GM12878 (cell line): ENCODE data around the gene DNAJC6. TPM values are rescaled to one million over a fixed set of nuclear protein-coding genes. Genes with fewer than 3 reads are reported as not detected.

ENCODE experiments used
- ATAC-seq: fragments of 200-7000 bp; cut with Tn5 transposase; 3 replicates; pipeline ENCODE4 v1.9.1; 2020; ENCODE audit warnings: mild to moderate bottlenecking, moderate library complexity
- BruUV-seq: library from RNA; stranded (reverse); fragments of 400-500 nt; replicated peaks from 2 replicates; lab custom pipeline; 2021; lab: Mats Ljungman, UMichigan
- CTCF ChIA-PET: fragments of 300-600 bp; sonication (Branson Sonifier 250); formaldehyde crosslinking; extraction: SDS; loops from one replicate; lab custom pipeline; 2021; ENCODE audit warnings: inconsistent platforms; lab: Yijun Ruan, JAX
- POLR2A ChIA-PET: fragments of 350-600 bp; formaldehyde crosslinking; extraction: SDS; loops from one replicate; lab custom pipeline; 2021; ENCODE audit warnings: inconsistent platforms; lab: Charles Lee
- RAD21 ChIA-PET: fragments of 300-600 bp; sonication (Branson Sonifier 250); formaldehyde crosslinking; loops from one replicate; lab custom pipeline; 2023; ENCODE audit warnings: antibody characterized with exemption; ENCODE audit not compliant: unreplicated experiment; lab: Charles Lee
- SMC1A ChIA-PET: fragments of 300-600 bp; sonication (Branson Sonifier 250); formaldehyde crosslinking; loops from one replicate; lab custom pipeline; 2023; ENCODE audit not compliant: unreplicated experiment, uncharacterized antibody; lab: Charles Lee
- DNase-seq: peaks from one replicate; pipeline ENCODE4 v3.0.0-alpha.2; 2011; ENCODE audit warnings: low read depth, low spot score
- FAIRE-seq: peaks from 3 replicates; lab custom pipeline; 2011; peaks lifted over from hg19 to GRCh38; lab: Jason Lieb, UNC
- H2AFZ ChIP-seq: 2 replicates; pipeline ENCODE4 v1.6.0; 2011; ENCODE audit warnings: low read depth, low read length, control low read depth; ENCODE audit not compliant: control insufficient read depth
- H3K27ac ChIP-seq: 2 replicates; pipeline ENCODE4 v1.5.1; 2011; ENCODE audit warnings: control low read depth; ENCODE audit not compliant: control insufficient read depth, insufficient read depth
- H3K27me3 ChIP-seq, 2 experiments: replicated peaks in 1 of 2; 2 replicates each; pipeline versions ENCODE4 v1.6.0 to v1.6.1; 2011; ENCODE audit warnings: low read length in 1 of 2; ENCODE audit not compliant: control insufficient read depth in 2 of 2, insufficient read depth in 2 of 2
- H3K36me3 ChIP-seq, 2 experiments: 2 replicates each; pipeline ENCODE4 v1.5.1; 2011; ENCODE audit warnings: low read length in 1 of 2; ENCODE audit not compliant: control insufficient read depth in 2 of 2, insufficient read depth in 2 of 2
- H3K4me1 ChIP-seq: 2 replicates; pipeline ENCODE4 v1.6.1; 2011; ENCODE audit warnings: mild to moderate bottlenecking, low read length, moderate library complexity, mixed read lengths; ENCODE audit not compliant: control insufficient read depth, insufficient read depth
- H3K4me2 ChIP-seq: 2 replicates; pipeline ENCODE4 v1.6.0; 2011; ENCODE audit warnings: control low read depth; ENCODE audit not compliant: control insufficient read depth, insufficient read depth
- H3K4me3 ChIP-seq: fragments of 200-600 bp; sonication (generic); 2 replicates; pipeline ENCODE4 v1.5.1; 2016
- H3K79me2 ChIP-seq: 2 replicates; pipeline ENCODE4 v1.6.0; 2011; ENCODE audit warnings: low read length; ENCODE audit not compliant: control insufficient read depth, insufficient read depth
- H3K9ac ChIP-seq: 2 replicates; pipeline ENCODE4 v1.8.0; 2011; ENCODE audit warnings: low read length, control low read depth, mixed read lengths; ENCODE audit not compliant: control insufficient read depth, insufficient read depth
- H3K9me3 ChIP-seq: replicated peaks from 3 replicates; pipeline ENCODE4 v1.5.1; 2011; ENCODE audit warnings: mild to moderate bottlenecking, low read length; ENCODE audit not compliant: control insufficient read depth, insufficient read depth
- H4K20me1 ChIP-seq: 2 replicates; pipeline ENCODE4 v1.6.0; 2011; ENCODE audit not compliant: control insufficient read depth, insufficient read depth
- ATF3 ChIP-seq: IDR thresholded peaks from 2 replicates; pipeline ENCODE4 v1.6.1; 2011; ENCODE audit warnings: low read depth, mild to moderate bottlenecking, low read length, moderate library complexity, borderline replicate concordance; ENCODE audit errors: extremely low read depth
- CHD4 ChIP-seq: fragments of 200-600 bp; sonication (generic); IDR thresholded peaks from 2 replicates; pipeline ENCODE4 v1.6.1; 2016; ENCODE audit warnings: mild to moderate bottlenecking
- ESRRA ChIP-seq: IDR thresholded peaks from 2 replicates; pipeline ENCODE4 v1.6.1; 2012; ENCODE audit warnings: mild to moderate bottlenecking, low read length, improper control_type of control experiment
- FOS ChIP-seq: IDR thresholded peaks from 3 replicates; pipeline ENCODE4 v1.6.1; 2011; ENCODE audit warnings: borderline replicate concordance; ENCODE audit not compliant: insufficient read length; ENCODE audit errors: extremely low read depth
- HDAC2 ChIP-seq: fragments of 200-600 bp; sonication (generic); IDR thresholded peaks from 2 replicates; pipeline ENCODE4 v1.6.1; 2017
- JUNB ChIP-seq: IDR thresholded peaks from 2 replicates; pipeline ENCODE4 v1.6.1; 2016; ENCODE audit warnings: antibody characterized with exemption, mild to moderate bottlenecking
- POLR2AphosphoS2 ChIP-seq: IDR thresholded peaks from 2 replicates; pipeline ENCODE4 v1.6.1; 2011; ENCODE audit warnings: low read depth, mild to moderate bottlenecking, low read length, improper control_type of control experiment, moderate library complexity
- RELB ChIP-seq: fragments of 450-650 bp; IDR thresholded peaks from 2 replicates; pipeline ENCODE4 v1.6.1; 2017; ENCODE audit warnings: low read depth, mild to moderate bottlenecking, moderate library complexity
- SMAD5 ChIP-seq: IDR thresholded peaks from 2 replicates; pipeline ENCODE4 v1.6.1; 2016; ENCODE audit warnings: antibody characterized with exemption, low read depth
- TARDBP ChIP-seq: IDR thresholded peaks from 2 replicates; pipeline ENCODE4 v1.6.1; 2016; ENCODE audit warnings: borderline replicate concordance
- YY1 ChIP-seq: IDR thresholded peaks from 2 replicates; pipeline ENCODE4 v1.6.1; 2011; ENCODE audit warnings: low read depth, mild to moderate bottlenecking, low read length
- WGBS: methylation state at CpG from one replicate; pipeline ENCODE4 v1.1.6; 2016; ENCODE audit warnings: low lambda C conversion rate; ENCODE audit not compliant: insufficient replicate concordance, insufficient coverage; ENCODE audit errors: missing lambda C conversion rate; 5-methylcytosine and 5-hydroxymethylcytosine counted together
- in situ Hi-C: fragments of 300-500 bp; cut with MboI; formaldehyde crosslinking; loops from 9 replicates; pipeline ENCODE4 v1.14.3; 2018; ENCODE audit warnings: mixed read lengths
- intact Hi-C: fragments of 100-400 bp; cut with micrococcal nuclease; formaldehyde crosslinking; loops from one replicate; pipeline ENCODE4 v1.14.2; 2022; ENCODE audit not compliant: unreplicated experiment
- polyA plus RNA-seq, 11 experiments: library from polyadenylated mRNA; depleted of rRNA in 4 of 11; unstranded in 6 of 11; stranded (reverse) in 5 of 11; fragments of >200 nt; fragmentation: Nextera tagmentation in 4 of 11; fragmentation: Illumina TruSeq in 1 of 11; extraction: Ambion mirVana in 4 of 11; extraction: Trizol in 1 of 11; gene quantifications; 1 replicate in 1 of 11; 2 replicates in 10 of 11; pipeline versions ENCODE4 v1.2.1 to v1.2.3, GENCODE V29; 2011 to 2016; ENCODE audit warnings: inconsistent platforms in 2 of 11, missing spikeins in 2 of 11, low read depth in 1 of 11
- total RNA-seq, 4 experiments: library from RNA; depleted of rRNA in 3 of 4; stranded (reverse); fragments of >200 nt in 3 of 4; fragmentation: Illumina TruSeq in 1 of 4; extraction: Trizol in 1 of 4; gene quantifications; 2 replicates each; pipeline versions ENCODE4 v1.2.1 to v1.2.3, GENCODE V29; 2013 to 2021

Gene DNAJC6
- total and polyA plus RNA-seq, 10 of the 15 experiments (the other 5 are each of a cell fraction or from before 2014, with no cell fraction given) = 0.08 to 4.3 (median 2.7) TPM

DNA sequence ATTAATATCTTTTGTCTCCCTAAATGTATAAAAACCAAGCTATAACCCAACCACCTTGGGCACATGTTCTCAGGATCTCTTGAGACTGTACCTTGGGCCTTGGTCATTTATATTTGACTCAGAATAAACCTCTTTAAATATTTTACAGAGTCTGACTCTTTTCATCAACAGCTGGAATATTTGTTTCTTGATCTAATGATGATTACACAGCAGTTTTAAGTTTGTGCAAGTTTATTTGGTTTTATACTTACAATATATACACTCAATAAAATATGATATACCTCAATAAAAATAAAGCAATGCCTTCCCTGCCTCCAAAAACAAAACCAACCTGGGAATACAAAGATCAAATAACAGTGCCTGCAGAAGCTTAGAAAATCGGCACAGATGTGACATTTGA, 133.1 kb downstream of the DNAJC6 start:
- Histone ChIP-seq H3K36me3 (no peaks in the 10 kb centered on the region), H3K27me3 (no peaks in the 10 kb centered on the region), H3K4me3 (no peak overlapping the region), H3K9ac (no peak overlapping the region), H3K79me2 (no peaks in the 10 kb centered on the region), H3K4me1 (no peaks in the 10 kb centered on the region), H4K20me1 (no peaks in the 10 kb centered on the region), H2AFZ (no peak overlapping the region), H3K27ac (no peak overlapping the region), H3K9me3 (no peaks in the 10 kb centered on the region), H3K4me2 (no peak overlapping the region)
- DNase-seq = no peak
- in situ Hi-C loops = no loop called here
- 39% methylated on average over 1 of the region's 1 CpG for WGBS
- ChIA-PET RAD21 (no interaction called here), POLR2A (no interaction called here), SMC1A (no interaction called here), CTCF (interaction anchor here (1.8 kb wide), 1 partner anchor 17 kb away, joined by 5 read pairs; no protein-coding TSS in a partner anchor)
- no peak for FAIRE-seq
- TF ChIP-seq YY1 (no peak), JUNB (no peak), CHD4 (no peak), POLR2AphosphoS2 (no peak)
- intact Hi-C loops = no loop called here
- ATAC-seq = no peak
- BruUV-seq = no TSS peak

DNA sequence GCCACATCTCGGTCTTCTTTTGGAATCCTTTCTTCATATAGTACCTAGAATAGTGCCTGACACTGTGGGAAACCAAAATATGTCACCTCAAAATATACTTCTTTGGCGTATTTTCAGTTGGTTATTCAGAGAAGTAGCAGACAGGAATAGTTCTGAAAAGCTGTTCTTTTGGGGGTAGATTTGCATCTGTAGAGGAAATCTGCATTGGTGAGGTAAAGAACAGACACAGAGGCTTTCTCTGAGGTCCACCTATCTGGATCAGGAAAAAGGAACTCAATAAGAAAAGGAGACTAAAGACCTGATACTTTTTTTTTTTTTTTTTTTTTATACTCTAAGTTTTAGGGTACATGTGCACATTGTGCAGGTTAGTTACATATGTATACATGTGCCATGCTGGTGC, 134.3 kb downstream of the DNAJC6 start:
- no peaks in the 10 kb centered on the region for H3K4me1 ChIP-seq
- 15% methylated on average over 2 of the region's 2 CpGs for WGBS
- H3K27me3 ChIP-seq = no peaks in the 10 kb centered on the region
- H3K79me2 ChIP-seq = no peaks in the 10 kb centered on the region
- RAD21 ChIA-PET = no interaction called here
- intact Hi-C loops = no loop called here
- no peak overlapping the region for H3K4me2 ChIP-seq
- H3K9me3 ChIP-seq = no peaks in the 10 kb centered on the region
- DNase-seq (no peak), FAIRE-seq (no peak), ATAC-seq (no peak)
- H3K4me3 ChIP-seq = no peak overlapping the region
- SMC1A ChIA-PET = no interaction called here
- BruUV-seq = no TSS peak
- TF ChIP-seq ATF3 = no peak
- TF ChIP-seq TARDBP = no peak
- TF ChIP-seq SMAD5 = no peak
- no peak for TF ChIP-seq FOS
- no peak for TF ChIP-seq ESRRA
- TF ChIP-seq RELB = no peak
- no peak for TF ChIP-seq HDAC2
- H4K20me1 ChIP-seq = no peaks in the 10 kb centered on the region
- H3K9ac ChIP-seq = no peak overlapping the region
- POLR2A ChIA-PET = no interaction called here
- in situ Hi-C loops = no loop called here
- H3K36me3 ChIP-seq = no peaks in the 10 kb centered on the region
- CTCF ChIA-PET = interaction anchor here (1.8 kb wide), 1 partner anchor 16 kb away, joined by 5 read pairs; no protein-coding TSS in a partner anchor
- no peak overlapping the region for H2AFZ ChIP-seq
- no peak overlapping the region for H3K27ac ChIP-seq
